Stimulated activated CD4-positive, alpha-beta T cell treated with anti-CD3 and anti-CD28 coated beads, Interleukin-4, amount 100 ng/mL, for 4 hours (primary cell): ENCODE results near the gene FAM184B.

Experiments used
- DNase-seq, 2 experiments: peaks; one replicate each; pipeline ENCODE4 v3.0.0-alpha.2; 2020

The FAM184B gene

GRCh38 chr4:17781300-17782287, at the start of gene FAM184B:
Gene FAM184B (minus strand): TSS chr4:17781621. CDS start chr4:17781299, 322 bp downstream.
- DNase-seq, result no peak

- DNase-seq, result no peak
Measured at GRCh38 chr4:17823871-17824669, 42.6 kb upstream of the FAM184B start.

GRCh38 chr4:17817027-17817426, 35.6 kb upstream of the FAM184B start:
- no peak for DNase-seq

- no peak for DNase-seq
Measured at GRCh38 chr4:17816142-17816541, 34.7 kb upstream of the FAM184B start.

GRCh38 chr4:17814140-17814539, 32.7 kb upstream of the FAM184B start:
- DNase-seq, result no peak

GRCh38 chr4:17812801-17813200, 31.4 kb upstream of the FAM184B start:
- no peak for DNase-seq

- no peak for DNase-seq
Measured at GRCh38 chr4:17812125-17812524, 30.7 kb upstream of the FAM184B start.

- DNase-seq, result no peak
Measured at GRCh38 chr4:17811078-17811603, 29.7 kb upstream of the FAM184B start.

- DNase-seq, result peak; percentile 97 to 99
Measured at GRCh38 chr4:17810260-17811077, 29.0 kb upstream of the FAM184B start, which contains the start of the genes DCAF16 and NCAPG. Gene DCAF16 (minus strand): TSS chr4:17810757. CDS start chr4:17804141, 6,616 bp downstream. Gene NCAPG (plus strand): TSS chr4:17810979. CDS start chr4:17811078, 99 bp downstream.

GRCh38 chr4:17809667-17810066, 28.2 kb upstream of the FAM184B start:
- no peak for DNase-seq

- DNase-seq, result no peak
Measured at GRCh38 chr4:17807446-17807845, 26.0 kb upstream of the FAM184B start.

- DNase-seq, result no peak
Measured at GRCh38 chr4:17805580-17806155, 24.2 kb upstream of the FAM184B start.

GRCh38 chr4:17797808-17798207, 16.4 kb upstream of the FAM184B start:
- DNase-seq, result no peak

GRCh38 chr4:17794730-17795129, 13.3 kb upstream of the FAM184B start:
- DNase-seq, result no peak

GRCh38 chr4:17788956-17789355, 7.5 kb upstream of the FAM184B start:
- no peak for DNase-seq

GRCh38 chr4:17787315-17787714, 5.9 kb upstream of the FAM184B start:
- DNase-seq, result no peak

- no peak for DNase-seq
Measured at GRCh38 chr4:17786567-17786966, 5.1 kb upstream of the FAM184B start.

- DNase-seq, result no peak
Measured at GRCh38 chr4:17785858-17786257, 4.4 kb upstream of the FAM184B start.

GRCh38 chr4:17780501-17781299, 721 bp downstream of the FAM184B start:
- no peak for DNase-seq

GRCh38 chr4:17778431-17778830, 3.0 kb downstream of the FAM184B start:
- no peak for DNase-seq

GRCh38 chr4:17773135-17773698, 8.2 kb downstream of the FAM184B start:
- no peak for DNase-seq
